Tibial nerve (tissue), 4 donors: ENCODE measurements around the gene LHPP.

Experiments used
- CTCF ChIP-seq, 5 experiments: fragments of 200-600 bp in 3 of 5; fragments of 450-650 bp in 2 of 5; sonication (generic) in 3 of 5; IDR thresholded peaks; one replicate each; pipeline ENCODE4 v1.5.1; 2016 to 2019; ENCODE audit warnings: antibody characterized with exemption in 5 of 5, mild to moderate bottlenecking in 3 of 5, moderate library complexity in 2 of 5
- EP300 ChIP-seq, 2 donors: sonication (generic); formaldehyde crosslinking; IDR thresholded peaks; one replicate each; pipeline ENCODE4 v1.6.1; 2017; ENCODE audit warnings: antibody characterized with exemption in 2 of 2, mild to moderate bottlenecking in 1 of 2
- POLR2A ChIP-seq, 2 donors: fragments of 450-650 bp; IDR thresholded peaks; one replicate each; pipeline ENCODE4 v1.6.1; 2017; ENCODE audit warnings: antibody characterized with exemption in 2 of 2, mild to moderate bottlenecking in 2 of 2, moderate library complexity in 2 of 2

- TF ChIP-seq POLR2A (IDR thresholded peaks at IDR 0.05) (no peak), CTCF (IDR thresholded peaks at IDR 0.05) (no peak), EP300 (IDR thresholded peaks at IDR 0.05) (no peak)
These were observed 162.8 kb downstream of the LHPP start for GRCh38 chr10:124624466-124624865.
